Erythroblast (primary cell): ENCODE data around the gene NCS1.
A peak's percentile ranks its signal among the peaks of the same experiment; 100 is the strongest.

Source experiments
- GATA1 ChIP-seq: IDR thresholded peaks from 2 replicates; pipeline ENCODE4 v1.6.1; 2011; ENCODE audit warnings: low read depth, mild to moderate bottlenecking, control low read depth, low read length, moderate library complexity
- POLR2A ChIP-seq: IDR thresholded peaks from 2 replicates; pipeline ENCODE4 v1.6.1; 2011; ENCODE audit warnings: mild to moderate bottlenecking, low read length

DNA sequence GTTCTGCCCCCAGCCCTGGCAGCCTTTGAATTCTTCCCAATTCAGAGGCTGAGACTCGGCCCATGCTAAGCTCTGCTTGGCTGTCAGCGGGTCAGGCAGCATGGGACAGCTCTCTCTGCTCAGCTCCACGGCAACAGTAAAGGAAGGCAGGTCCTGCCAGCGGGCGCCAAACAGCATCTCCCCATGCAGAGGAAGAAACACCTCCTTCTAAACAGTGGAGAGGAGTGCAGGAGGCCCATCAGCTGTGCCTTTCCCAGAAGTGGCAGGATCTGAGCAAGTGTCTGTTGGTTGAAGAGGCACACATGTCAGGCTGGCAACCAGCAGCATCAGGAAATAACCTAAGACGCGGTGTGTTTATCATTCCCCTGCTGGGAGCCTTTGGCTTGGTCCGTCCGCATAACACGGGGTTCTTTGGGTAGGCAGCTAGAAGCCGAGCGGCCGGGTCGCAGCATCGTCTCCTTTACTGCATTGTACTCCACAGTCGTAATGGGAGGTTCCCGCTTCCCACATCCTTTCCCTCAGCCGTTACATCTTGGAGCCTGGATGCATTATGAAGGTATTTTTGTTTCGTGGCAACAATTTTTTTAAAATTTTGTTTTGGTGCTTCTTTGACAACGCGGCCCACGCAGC lies 42.7 kb upstream of the NCS1 start:
- TF ChIP-seq POLR2A (peak; percentile 59), GATA1 (no peak)
